ENCODE results near the gene GPHN. TPM values are rescaled to one million over a fixed set of nuclear protein-coding genes. Genes with fewer than 3 reads are reported as not detected.

Gene GPHN
- total and polyA plus RNA-seq, 2 of the 8 experiments (the other 6 are each of a cell fraction or from before 2014, with no cell fraction given) = 6.0 to 16.0 TPM

DNA sequence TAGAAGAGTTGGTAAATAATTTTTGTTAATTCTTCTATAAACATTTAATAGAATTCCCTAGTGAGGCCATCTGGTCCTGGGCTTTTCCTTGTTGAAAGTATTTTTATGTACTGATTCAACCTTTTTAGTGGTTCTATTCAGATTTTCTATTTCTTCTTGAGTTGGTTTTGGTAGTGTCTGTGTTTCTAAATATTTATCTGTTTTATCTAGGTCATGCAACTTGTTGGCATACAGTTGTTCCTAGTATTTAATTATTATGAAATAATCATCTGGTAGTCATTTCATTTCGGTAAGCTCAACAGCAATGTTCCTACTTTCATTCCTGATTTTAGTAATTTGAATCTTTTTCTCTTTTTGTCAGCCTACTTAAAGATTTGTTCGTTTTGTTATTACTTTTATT lies 447.2 kb downstream of the GPHN start:
- Histone ChIP-seq H3K56ac (replicated peaks; ENCODE audit: insufficient read length, low read depth, low read length) (no peak overlapping the region), H2BK20ac (ENCODE audit: low read length) (no peak overlapping the region), H3K79me1 (ENCODE audit: low read depth, low read length) (no peaks in the 10 kb centered on the region), H3K9ac (replicated peaks in 1 of 4; ENCODE audit: extremely low read depth in 1 of 4, low read depth in 3 of 4, low read length in 3 of 4) (no peak overlapping the region), H2BK15ac (ENCODE audit: low read length) (no peak overlapping the region), H3K36me3 (ENCODE audit: control insufficient read depth in 2 of 4, insufficient read depth in 4 of 4, low read length in 3 of 4) (no peaks in the 10 kb centered on the region), H3K27me3 (replicated peaks in 1 of 4; ENCODE audit: control insufficient read depth in 3 of 4, extremely low read depth in 1 of 4, insufficient read depth in 3 of 4, low read length in 3 of 4) (no peaks in the 10 kb centered on the region), H3K18ac (ENCODE audit: extremely low read depth, low read length) (no peak overlapping the region), H3K14ac (ENCODE audit: insufficient read length) (no peak overlapping the region), H2BK12ac (ENCODE audit: low read depth, low read length) (no peak overlapping the region), H3K4ac (replicated peaks; ENCODE audit: insufficient read length, low read depth, low read length) (no peak overlapping the region), H3K79me2 (ENCODE audit: control insufficient read depth in 1 of 2, insufficient read depth in 2 of 2, low read length in 2 of 2) (no peaks in the 10 kb centered on the region), H2BK5ac (ENCODE audit: low read depth, low read length) (no peak overlapping the region), H3K4me3 (ENCODE audit: extremely low read depth in 1 of 4, insufficient read depth in 2 of 4, low read depth in 3 of 4, low read length in 4 of 4) (no peak overlapping the region), H4K91ac (replicated peaks; ENCODE audit: insufficient read length, low read length) (no peak overlapping the region), H3K23ac (ENCODE audit: insufficient read length) (no peak overlapping the region), H3K4me1 (replicated peaks in 1 of 4; ENCODE audit: control insufficient read depth in 3 of 4, insufficient read depth in 4 of 4, low read length in 3 of 4) (no peaks in the 10 kb centered on the region), H2AFZ (ENCODE audit: low read length) (no peak overlapping the region), H4K20me1 (replicated peaks in 1 of 2; ENCODE audit: control insufficient read depth in 1 of 2, insufficient read depth in 2 of 2, low read length in 2 of 2) (no peaks in the 10 kb centered on the region), H4K8ac (ENCODE audit: extremely low read depth, insufficient read depth, low read length) (no peak overlapping the region), H2AK5ac (ENCODE audit: low read depth, low read length) (no peak overlapping the region), H4K5ac (ENCODE audit: insufficient read length, low read depth, low read length) (no peak overlapping the region), H3K4me2 (ENCODE audit: insufficient read depth in 1 of 2, low read depth in 2 of 2, low read length in 2 of 2) (no peak overlapping the region), H2BK120ac (replicated peaks; ENCODE audit: low read depth, low read length) (no peak overlapping the region), H3K9me3 (ENCODE audit: insufficient read depth in 2 of 2, low read depth in 1 of 2, low read length in 1 of 2) (peaks cover 0 to 10% of the 10 kb centered on the region in 2 experiments; a peak in 2 of 4 replicates), H3K27ac (ENCODE audit: low read depth, low read length) (no peak overlapping the region), H3K23me2 (ENCODE audit: low read depth, low read length) (no peaks in the 10 kb centered on the region)
- CTCF ChIA-PET (ENCODE audit: partially characterized antibody) = no interaction called here
- FAIRE-seq (no peak), DNase-seq (ENCODE audit: low read depth in 1 of 2, low spot score in 2 of 2) (no peak)
- 97% methylated on average over 2 of the region's 2 CpGs; no CpG with 5 or more reads in 1 of the 2 experiments for whole genome bisulfite sequencing, 2 experiments (ENCODE audit: extremely low coverage in 1 of 2, insufficient coverage in 1 of 2, insufficient read length in 1 of 2, insufficient replicate concordance in 2 of 2, low coverage in 1 of 2, low lambda C conversion rate in 2 of 2, missing lambda C conversion rate in 1 of 2)
- no peak for TF ChIP-seq ZNF274 (IDR thresholded peaks at IDR 0.05; ENCODE audit: borderline replicate concordance, extremely low read depth, low read length)
- TF ChIP-seq BCL11A (IDR thresholded peaks at IDR 0.05; ENCODE audit: low read depth in 2 of 2, low read length in 2 of 2) = no peak
- POLR2A ChIA-PET (ENCODE audit: partially characterized antibody) = no interaction called here

Data from H1 (cell line).